Kidney epithelial cell (primary cell): Measurements from ENCODE around the gene IL21. TPM values are rescaled to one million over a fixed set of nuclear protein-coding genes. Genes with fewer than 3 reads are reported as not detected.
"Not testable (repeated sequence)": the region's sequence is repeated elsewhere in the genome, so short reads cannot be mapped to it uniquely, and the experiment has no call there.

Experiments used
- DNase-seq: peaks from one replicate; pipeline ENCODE4 v3.0.0-alpha.2; 2010; ENCODE audit warnings: low read depth
- H3K27me3 ChIP-seq: 2 replicates; pipeline ENCODE4 v1.6.0; 2011; ENCODE audit warnings: low read length; ENCODE audit not compliant: control insufficient read depth, insufficient read depth
- H3K36me3 ChIP-seq: 2 replicates; pipeline ENCODE4 v1.5.1; 2011; ENCODE audit warnings: low read length; ENCODE audit not compliant: control insufficient read depth, insufficient read depth
- H3K4me3 ChIP-seq: 2 replicates; pipeline ENCODE4 v1.5.1; 2011; ENCODE audit warnings: low read depth, mild to moderate bottlenecking, control low read depth, low read length
- total RNA-seq: library from RNA; depleted of rRNA; stranded (reverse); fragments of >200 nt; gene quantifications from 2 replicates; pipeline ENCODE4 v1.2.3, GENCODE V29; 2015
- TF ChIP-seq, protein P1 (sequence below): IDR thresholded peaks from 2 replicates; pipeline ENCODE4 v1.5.1; 2011; ENCODE audit warnings: mild to moderate bottlenecking, moderate library complexity, low read length, control low read depth, inconsistent platforms; ENCODE audit not compliant: insufficient read depth, poor library complexity, severe bottlenecking

Gene IL21
- total RNA-seq, 1 donor from 2014 or later, result not detected

- peak; percentile 31 for DNase-seq
- H3K36me3 ChIP-seq, result no peaks in the 10 kb centered on the region
- TF ChIP-seq, protein P1, sequence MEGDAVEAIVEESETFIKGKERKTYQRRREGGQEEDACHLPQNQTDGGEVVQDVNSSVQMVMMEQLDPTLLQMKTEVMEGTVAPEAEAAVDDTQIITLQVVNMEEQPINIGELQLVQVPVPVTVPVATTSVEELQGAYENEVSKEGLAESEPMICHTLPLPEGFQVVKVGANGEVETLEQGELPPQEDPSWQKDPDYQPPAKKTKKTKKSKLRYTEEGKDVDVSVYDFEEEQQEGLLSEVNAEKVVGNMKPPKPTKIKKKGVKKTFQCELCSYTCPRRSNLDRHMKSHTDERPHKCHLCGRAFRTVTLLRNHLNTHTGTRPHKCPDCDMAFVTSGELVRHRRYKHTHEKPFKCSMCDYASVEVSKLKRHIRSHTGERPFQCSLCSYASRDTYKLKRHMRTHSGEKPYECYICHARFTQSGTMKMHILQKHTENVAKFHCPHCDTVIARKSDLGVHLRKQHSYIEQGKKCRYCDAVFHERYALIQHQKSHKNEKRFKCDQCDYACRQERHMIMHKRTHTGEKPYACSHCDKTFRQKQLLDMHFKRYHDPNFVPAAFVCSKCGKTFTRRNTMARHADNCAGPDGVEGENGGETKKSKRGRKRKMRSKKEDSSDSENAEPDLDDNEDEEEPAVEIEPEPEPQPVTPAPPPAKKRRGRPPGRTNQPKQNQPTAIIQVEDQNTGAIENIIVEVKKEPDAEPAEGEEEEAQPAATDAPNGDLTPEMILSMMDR, result no peak
- H3K27me3 ChIP-seq, result no peaks in the 10 kb centered on the region
- no peak overlapping the region for H3K4me3 ChIP-seq
Measured at GRCh38 chr4:122584519-122584918, 36.3 kb downstream of the IL21 start.

DNA sequence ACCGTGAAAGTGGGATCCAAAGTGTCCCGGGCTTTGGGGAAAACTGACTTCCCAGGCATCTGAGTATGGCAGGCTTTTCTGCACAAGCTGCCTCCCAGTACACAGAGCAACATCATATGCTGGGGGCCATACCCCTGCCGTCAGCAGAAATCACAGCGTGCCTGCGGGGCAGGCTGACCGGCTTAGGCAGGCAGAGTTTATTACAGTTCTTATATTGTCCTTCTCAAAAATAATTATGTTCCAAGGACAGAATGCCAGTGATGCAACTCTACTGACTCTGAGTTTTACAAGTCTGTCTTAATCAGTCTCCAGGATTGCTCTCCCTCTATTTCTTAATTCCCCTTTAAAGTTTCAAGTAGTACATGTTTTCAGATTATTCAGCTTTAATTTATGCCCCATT, 37.0 kb downstream of the IL21 start:
- H3K4me3 ChIP-seq, result no peak overlapping the region
- no peak for DNase-seq
- no peaks in the 10 kb centered on the region for H3K27me3 ChIP-seq
- TF ChIP-seq, protein P1, result no peak
- H3K36me3 ChIP-seq, result no peaks in the 10 kb centered on the region

- TF ChIP-seq, protein P1, result peak; percentile 75
- no peaks in the 10 kb centered on the region for H3K36me3 ChIP-seq
- no peak overlapping the region for H3K4me3 ChIP-seq
- no peaks in the 10 kb centered on the region for H3K27me3 ChIP-seq
- DNase-seq, result no peak
Measured at GRCh38 chr4:122577808-122578781, 42.8 kb downstream of the IL21 start.

- Histone ChIP-seq H3K36me3 (no peaks in the 10 kb centered on the region), H3K27me3 (no peaks in the 10 kb centered on the region), H3K4me3 (no peak overlapping the region)
- DNase-seq, result no peak
- TF ChIP-seq, protein P1, result no peak
Measured at GRCh38 chr4:122577189-122577553, 43.7 kb downstream of the IL21 start.

DNA sequence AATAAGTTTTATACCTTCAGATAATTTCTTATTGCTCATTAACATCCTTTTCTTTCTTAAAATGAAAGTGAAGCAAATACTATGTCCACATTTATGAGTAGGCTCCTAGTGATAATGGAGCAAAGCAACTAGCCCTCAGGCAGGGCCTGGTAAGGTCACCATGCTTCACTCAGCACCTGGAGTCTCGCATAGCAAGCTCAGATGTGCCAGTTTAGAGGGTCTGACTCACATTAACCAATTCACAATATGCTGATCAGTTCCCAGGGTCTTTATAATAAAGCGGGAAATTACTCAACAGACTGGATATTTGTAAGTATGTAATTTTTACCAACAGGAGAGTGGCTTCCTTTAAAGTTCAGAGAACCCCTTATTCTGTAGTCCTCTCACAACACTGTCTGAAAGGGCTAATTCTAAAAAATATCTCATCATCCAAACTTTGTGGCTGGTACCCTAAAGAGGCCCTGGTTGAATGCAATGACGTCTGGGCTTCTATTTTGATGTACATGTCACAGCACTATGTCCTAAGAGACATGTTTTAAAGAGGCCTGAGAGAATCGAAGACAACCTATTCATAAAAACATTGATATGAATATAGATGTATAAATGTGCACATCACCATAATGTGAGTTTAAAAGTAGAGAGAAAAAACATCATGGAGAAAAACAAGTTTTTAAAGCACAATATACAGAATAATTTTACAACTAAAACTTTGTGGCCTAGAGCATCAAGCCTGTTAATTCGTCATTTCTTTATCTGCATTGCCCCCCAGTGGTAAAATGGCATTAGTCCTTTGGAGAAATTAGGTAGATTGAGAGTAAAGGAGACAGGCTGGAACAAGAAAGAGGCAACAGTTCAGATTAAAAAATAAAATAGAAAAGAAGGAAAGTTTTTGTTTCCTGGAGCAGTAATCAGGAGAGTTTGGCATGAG, 44.3 kb downstream of the IL21 start:
- no peaks in the 10 kb centered on the region for H3K27me3 ChIP-seq
- no peaks in the 10 kb centered on the region for H3K36me3 ChIP-seq
- no peak overlapping the region for H3K4me3 ChIP-seq
- TF ChIP-seq, protein P1, result peak; percentile 56
- no peak for DNase-seq

DNA sequence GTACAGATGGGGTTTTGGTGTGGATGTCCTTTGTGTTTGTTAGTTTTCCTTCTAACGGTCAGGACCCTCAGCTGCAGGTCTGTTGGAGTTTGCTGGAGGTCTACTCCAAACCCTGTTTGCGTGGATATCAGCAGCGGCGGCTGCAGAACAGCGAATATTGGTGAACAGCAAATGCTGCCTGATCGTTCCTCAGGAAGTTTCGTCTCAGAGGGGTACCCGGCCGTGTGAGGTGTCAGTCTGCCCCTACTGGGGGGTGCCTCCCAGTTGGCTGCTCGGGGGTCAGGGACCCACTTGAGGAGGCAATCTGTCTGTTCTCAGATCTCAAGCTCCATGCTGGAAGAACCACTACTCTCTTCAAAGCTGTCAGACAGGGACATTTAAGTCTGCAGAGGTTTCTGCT, 46.5 kb downstream of the IL21 start:
- not testable (repeated sequence) for H3K4me3 ChIP-seq, H3K27me3 ChIP-seq, H3K36me3 ChIP-seq, DNase-seq
